ENCODE measurements around the gene RTP4. TPM values are rescaled to one million over a fixed set of nuclear protein-coding genes. Genes with fewer than 3 reads are reported as not detected.
"Not testable (repeated sequence)": the region's sequence is repeated elsewhere in the genome, so short reads cannot be mapped to it uniquely, and the experiment has no call there.

The RTP4 gene
- polyA plus RNA-seq, 2 donors: 0.90 to 1.2 TPM

DNA sequence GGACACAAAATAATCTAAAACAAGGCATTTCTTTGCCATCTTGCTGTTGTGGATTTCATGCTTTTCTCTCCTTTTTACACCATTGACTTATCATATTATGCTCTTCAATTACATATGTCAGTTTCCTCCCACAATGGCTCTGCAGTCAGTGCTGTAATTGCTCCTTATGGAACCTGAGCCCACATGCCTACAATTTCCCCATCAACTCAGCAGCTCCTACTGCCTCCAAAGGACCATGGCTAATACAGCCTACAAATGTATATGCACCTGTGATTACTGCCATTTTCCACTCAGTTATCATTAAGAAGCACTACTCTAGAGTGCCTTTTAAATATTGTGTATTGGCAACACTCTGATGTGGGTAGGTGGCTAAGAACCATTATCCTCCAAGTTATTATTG is 30.8 kb downstream of the RTP4 start:
- H3K27me3 ChIP-seq (ENCODE audit: control insufficient read depth in 1 of 2, insufficient read depth in 2 of 2, low read length in 2 of 2): peaks cover 0 to 2% of the 10 kb centered on the region in 2 donors
- H3K27ac ChIP-seq (ENCODE audit: low read depth in 2 of 2, low read length in 1 of 2): no peak overlapping the region
- H3K4me3 ChIP-seq (ENCODE audit: low read depth in 1 of 2, low read length in 2 of 2): no peak overlapping the region
- no peaks in the 10 kb centered on the region for H3K9me3 ChIP-seq (ENCODE audit: control insufficient read depth in 2 of 2, insufficient read depth in 1 of 2, low read depth in 1 of 2, low read length in 1 of 2)
- H3K4me1 ChIP-seq (ENCODE audit: control insufficient read depth in 2 of 2, insufficient read depth in 2 of 2, low read length in 1 of 2): no peaks in the 10 kb centered on the region
- no peaks in the 10 kb centered on the region for H3K36me3 ChIP-seq (ENCODE audit: control insufficient read depth in 2 of 2, insufficient read depth in 2 of 2, low read length in 1 of 2)

DNA sequence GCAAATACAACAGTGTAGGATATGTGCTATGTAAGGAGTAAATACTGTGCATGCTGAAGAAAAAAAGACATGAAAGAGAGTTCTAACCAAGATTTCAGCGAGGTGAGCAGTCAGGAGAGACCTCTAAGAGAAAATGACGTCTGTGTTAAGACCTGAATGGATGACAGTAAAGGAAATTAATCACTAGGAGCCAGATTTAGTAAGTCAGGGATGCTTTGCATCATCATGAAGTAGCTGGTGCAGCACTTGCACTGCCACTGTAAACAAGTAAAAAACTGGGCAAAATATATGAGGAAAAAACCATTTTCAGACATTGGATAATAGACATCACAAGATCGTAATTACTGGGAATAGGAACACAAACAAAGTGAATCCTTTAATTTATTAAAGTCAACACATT is 32.6 kb downstream of the RTP4 start:
- Histone ChIP-seq H3K27ac (ENCODE audit: low read depth in 2 of 2, low read length in 1 of 2) (no peak overlapping the region), H3K4me1 (ENCODE audit: control insufficient read depth in 2 of 2, insufficient read depth in 2 of 2, low read length in 1 of 2) (no peaks in the 10 kb centered on the region), H3K27me3 (ENCODE audit: control insufficient read depth in 1 of 2, insufficient read depth in 2 of 2, low read length in 2 of 2) (peaks cover 0 to 2% of the 10 kb centered on the region in 2 donors), H3K9me3 (ENCODE audit: control insufficient read depth in 2 of 2, insufficient read depth in 1 of 2, low read depth in 1 of 2, low read length in 1 of 2) (no peaks in the 10 kb centered on the region), H3K36me3 (ENCODE audit: control insufficient read depth in 2 of 2, insufficient read depth in 2 of 2, low read length in 1 of 2) (no peaks in the 10 kb centered on the region), H3K4me3 (ENCODE audit: low read depth in 1 of 2, low read length in 2 of 2) (no peak overlapping the region)
- 65 to 72% methylated on average over 3 of the region's 3 CpGs for WGBS, 2 donors

GRCh38 chr3:187401856-187402255 is 33.7 kb downstream of the RTP4 start:
- Histone ChIP-seq H3K36me3 (ENCODE audit: control insufficient read depth in 2 of 2, insufficient read depth in 2 of 2, low read length in 1 of 2) (no peaks in the 10 kb centered on the region), H3K9me3 (ENCODE audit: control insufficient read depth in 2 of 2, insufficient read depth in 1 of 2, low read depth in 1 of 2, low read length in 1 of 2) (no peaks in the 10 kb centered on the region), H3K27ac (ENCODE audit: low read depth in 2 of 2, low read length in 1 of 2) (no peak overlapping the region), H3K4me3 (ENCODE audit: low read depth in 1 of 2, low read length in 2 of 2) (no peak overlapping the region), H3K4me1 (ENCODE audit: control insufficient read depth in 2 of 2, insufficient read depth in 2 of 2, low read length in 1 of 2) (no peaks in the 10 kb centered on the region), H3K27me3 (ENCODE audit: control insufficient read depth in 1 of 2, insufficient read depth in 2 of 2, low read length in 2 of 2) (peaks cover 0 to 2% of the 10 kb centered on the region in 2 donors)
- WGBS, 2 donors: 70% methylated on average over 4 of the region's 4 CpGs

DNA sequence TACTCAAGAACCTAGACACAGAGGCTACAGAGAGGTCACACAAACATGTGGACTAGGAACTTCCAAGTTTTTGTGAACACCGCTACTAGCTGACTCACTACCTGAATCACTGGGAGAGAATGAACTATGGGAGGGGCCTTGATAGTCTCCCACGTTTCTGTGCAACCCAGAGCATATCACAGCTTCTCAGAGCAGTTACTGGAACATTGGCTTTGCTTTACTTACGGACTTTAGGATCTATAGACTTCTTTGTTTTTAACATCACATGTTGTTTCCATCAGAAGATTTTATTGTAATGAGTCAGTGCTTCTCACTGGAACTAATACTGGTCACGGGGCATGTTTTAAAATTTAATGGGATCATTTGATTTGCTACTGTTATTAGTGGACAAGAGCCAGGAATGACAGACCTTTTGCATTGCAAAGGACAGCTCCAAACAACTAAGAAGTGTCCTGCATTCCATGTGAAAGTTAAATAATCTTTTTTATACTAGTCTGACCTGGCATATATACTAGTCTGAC is 35.6 kb downstream of the RTP4 start:
- H3K36me3 ChIP-seq (ENCODE audit: control insufficient read depth in 2 of 2, insufficient read depth in 2 of 2, low read length in 1 of 2): no peaks in the 10 kb centered on the region
- H3K27ac ChIP-seq (ENCODE audit: low read depth in 2 of 2, low read length in 1 of 2): no peak overlapping the region
- no peaks in the 10 kb centered on the region for H3K4me1 ChIP-seq (ENCODE audit: control insufficient read depth in 2 of 2, insufficient read depth in 2 of 2, low read length in 1 of 2)
- H3K27me3 ChIP-seq (ENCODE audit: control insufficient read depth in 1 of 2, insufficient read depth in 2 of 2, low read length in 2 of 2): peaks cover 0 to 3% of the 10 kb centered on the region in 2 donors
- no peak overlapping the region for H3K4me3 ChIP-seq (ENCODE audit: low read depth in 1 of 2, low read length in 2 of 2)
- WGBS, 2 donors: 34% methylated on average over 4 of the region's 4 CpGs
- H3K9me3 ChIP-seq (ENCODE audit: control insufficient read depth in 2 of 2, insufficient read depth in 1 of 2, low read depth in 1 of 2, low read length in 1 of 2): no peaks in the 10 kb centered on the region

DNA sequence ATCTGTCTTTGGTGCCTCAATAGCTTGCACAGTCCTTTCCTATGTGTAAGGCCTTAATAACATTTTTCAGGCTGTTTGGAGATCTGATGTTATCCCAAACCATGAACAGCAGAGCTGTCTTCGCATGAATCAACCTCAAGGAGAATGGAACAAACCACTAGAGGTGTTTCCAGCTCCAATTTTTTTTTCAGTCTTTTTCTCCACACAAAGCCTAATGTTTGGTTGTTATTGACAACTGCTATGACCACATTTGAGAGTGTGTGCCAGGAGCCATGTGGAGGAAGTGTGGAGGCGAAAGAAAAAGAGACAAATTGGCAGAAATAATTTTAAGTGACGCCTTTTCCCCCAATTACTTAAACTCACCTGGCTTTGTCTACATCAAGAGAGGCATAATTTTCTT is 38.7 kb downstream of the RTP4 start:
- H3K27me3 ChIP-seq (ENCODE audit: control insufficient read depth in 1 of 2, insufficient read depth in 2 of 2, low read length in 2 of 2): peaks cover 0 to 3% of the 10 kb centered on the region in 2 donors
- WGBS, 2 donors: 70 to 86% methylated on average over 3 of the region's 3 CpGs
- no peak overlapping the region for H3K4me3 ChIP-seq (ENCODE audit: low read depth in 1 of 2, low read length in 2 of 2)
- H3K27ac ChIP-seq (ENCODE audit: low read depth in 2 of 2, low read length in 1 of 2): no peak overlapping the region
- H3K9me3 ChIP-seq (ENCODE audit: control insufficient read depth in 2 of 2, insufficient read depth in 1 of 2, low read depth in 1 of 2, low read length in 1 of 2): no peaks in the 10 kb centered on the region
- H3K36me3 ChIP-seq (ENCODE audit: control insufficient read depth in 2 of 2, insufficient read depth in 2 of 2, low read length in 1 of 2): no peaks in the 10 kb centered on the region
- no peaks in the 10 kb centered on the region for H3K4me1 ChIP-seq (ENCODE audit: control insufficient read depth in 2 of 2, insufficient read depth in 2 of 2, low read length in 1 of 2)

GRCh38 chr3:187411991-187412781 is 44.0 kb downstream of the RTP4 start:
- not testable (repeated sequence) for H3K27me3 ChIP-seq (ENCODE audit: control insufficient read depth in 1 of 2, insufficient read depth in 2 of 2, low read length in 2 of 2); H3K4me3 ChIP-seq (ENCODE audit: low read depth in 1 of 2, low read length in 2 of 2); H3K36me3 ChIP-seq (ENCODE audit: control insufficient read depth in 2 of 2, insufficient read depth in 2 of 2, low read length in 1 of 2); H3K27ac ChIP-seq (ENCODE audit: low read depth in 2 of 2, low read length in 1 of 2); H3K4me1 ChIP-seq (ENCODE audit: control insufficient read depth in 2 of 2, insufficient read depth in 2 of 2, low read length in 1 of 2); H3K9me3 ChIP-seq (ENCODE audit: control insufficient read depth in 2 of 2, insufficient read depth in 1 of 2, low read depth in 1 of 2, low read length in 1 of 2)
- WGBS, 2 donors: 68 to 71% methylated on average over 5 to 31 of the region's 35 CpGs

Other genes starting within 250 kb of the RTP4 start
- gene RPL39L, start 228.9 kb upstream of the RTP4 start, polyA plus RNA-seq: 10 to 100 TPM in 1 of 2 donors, 1 to 10 TPM in 1; 1.4 to 11.8 TPM
- gene RTP1, start 170.9 kb upstream of the RTP4 start, polyA plus RNA-seq: under 1 TPM in 1 of 2 donors, not detected in 1; 0.01 TPM
- under 1 TPM; 0.14 to 0.93 TPM for gene MASP1, start 76.6 kb upstream of the RTP4 start, polyA plus RNA-seq

Measured in esophagus (tissue), 2 donors.